Measurements from ENCODE around the gene SPATA31D1. TPM values are rescaled to one million over a fixed set of nuclear protein-coding genes. Genes with fewer than 3 reads are reported as not detected.

SPATA31D1 gene
- total and polyA plus RNA-seq, 10 donors, result not detected

DNA sequence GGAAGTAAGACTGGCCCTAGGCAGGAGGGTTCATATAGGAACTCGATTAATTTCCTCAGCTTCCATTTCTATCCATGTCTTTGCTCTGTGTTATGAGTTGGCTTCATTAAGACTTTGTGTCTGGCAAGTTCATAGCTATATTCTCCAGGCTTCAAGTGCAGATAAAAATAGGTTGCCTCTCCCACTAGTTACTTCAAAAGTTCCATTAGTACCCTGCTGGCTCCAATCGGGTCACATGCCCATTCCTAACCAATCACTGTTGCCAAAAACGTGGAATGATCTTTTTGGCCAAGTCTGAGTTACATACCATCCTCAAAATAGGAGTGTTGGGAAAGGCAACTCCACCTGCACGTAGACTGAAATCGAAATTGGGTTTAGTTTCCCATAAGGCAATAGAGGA lies 13.8 kb upstream of the SPATA31D1 start:
- H3K9me3 ChIP-seq, result peaks cover 0 to 27% (median 12%) of the 10 kb centered on the region in 8 donors
- no peak for DNase-seq
- no peak overlapping the region for H3K4me3 ChIP-seq
- no peak overlapping the region for H3K27ac ChIP-seq
- no peaks in the 10 kb centered on the region for H3K27me3 ChIP-seq (replicated peaks in 1 of 7)
- WGBS, 5 donors, result 77 to 89% (median 78%) methylated on average over 5 of the region's 5 CpGs
- no peaks in the 10 kb centered on the region for H3K4me1 ChIP-seq
- no peak for TF ChIP-seq POLR2A (IDR thresholded peaks at IDR 0.05)
- TF ChIP-seq, protein P1, sequence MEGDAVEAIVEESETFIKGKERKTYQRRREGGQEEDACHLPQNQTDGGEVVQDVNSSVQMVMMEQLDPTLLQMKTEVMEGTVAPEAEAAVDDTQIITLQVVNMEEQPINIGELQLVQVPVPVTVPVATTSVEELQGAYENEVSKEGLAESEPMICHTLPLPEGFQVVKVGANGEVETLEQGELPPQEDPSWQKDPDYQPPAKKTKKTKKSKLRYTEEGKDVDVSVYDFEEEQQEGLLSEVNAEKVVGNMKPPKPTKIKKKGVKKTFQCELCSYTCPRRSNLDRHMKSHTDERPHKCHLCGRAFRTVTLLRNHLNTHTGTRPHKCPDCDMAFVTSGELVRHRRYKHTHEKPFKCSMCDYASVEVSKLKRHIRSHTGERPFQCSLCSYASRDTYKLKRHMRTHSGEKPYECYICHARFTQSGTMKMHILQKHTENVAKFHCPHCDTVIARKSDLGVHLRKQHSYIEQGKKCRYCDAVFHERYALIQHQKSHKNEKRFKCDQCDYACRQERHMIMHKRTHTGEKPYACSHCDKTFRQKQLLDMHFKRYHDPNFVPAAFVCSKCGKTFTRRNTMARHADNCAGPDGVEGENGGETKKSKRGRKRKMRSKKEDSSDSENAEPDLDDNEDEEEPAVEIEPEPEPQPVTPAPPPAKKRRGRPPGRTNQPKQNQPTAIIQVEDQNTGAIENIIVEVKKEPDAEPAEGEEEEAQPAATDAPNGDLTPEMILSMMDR (IDR thresholded peaks at IDR 0.05 in 8 of 11, conservative IDR thresholded peaks at IDR 0.05 in 3 of 11), result no peak
- TF ChIP-seq POLR2AphosphoS5 (IDR thresholded peaks at IDR 0.05), result no peak
- intact Hi-C loops (cut with DNase I; ENCODE audit: low total_unique reads), result no loop called here
- no peaks in the 10 kb centered on the region for H3K36me3 ChIP-seq

DNA sequence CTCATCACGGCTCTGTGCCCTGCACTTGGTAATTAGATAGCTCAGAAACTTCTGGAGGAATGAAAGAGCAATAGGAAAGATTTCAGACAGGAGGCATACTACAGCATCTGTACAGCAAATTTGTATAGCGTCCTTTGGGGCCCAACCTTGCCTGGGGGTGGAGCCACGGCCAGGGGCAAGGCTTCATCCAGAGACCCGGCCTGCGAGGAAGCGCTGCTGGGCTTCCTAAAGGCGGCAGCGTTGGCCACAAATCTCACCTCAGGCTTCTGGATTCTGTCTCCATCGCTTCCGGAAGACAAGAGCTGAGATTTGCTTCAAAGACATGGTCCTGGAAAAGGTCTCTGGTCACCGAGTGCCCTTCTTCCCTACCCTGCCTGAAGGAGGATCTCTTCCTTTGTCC lies 12.2 kb upstream of the SPATA31D1 start:
- H3K36me3 ChIP-seq, result no peaks in the 10 kb centered on the region
- no peaks in the 10 kb centered on the region for H3K27me3 ChIP-seq (replicated peaks in 1 of 7)
- TF ChIP-seq, protein P1 (IDR thresholded peaks at IDR 0.05 in 8 of 11, conservative IDR thresholded peaks at IDR 0.05 in 3 of 11), result no peak
- TF ChIP-seq POLR2AphosphoS5 (IDR thresholded peaks at IDR 0.05) (no peak), POLR2A (IDR thresholded peaks at IDR 0.05) (no peak)
- no peak overlapping the region for H3K27ac ChIP-seq
- intact Hi-C loops (cut with DNase I; ENCODE audit: low total_unique reads), result no loop called here
- no peaks in the 10 kb centered on the region for H3K4me1 ChIP-seq
- WGBS, 5 donors, result 84 to 96% (median 93%) methylated on average over 11 of the region's 11 CpGs
- peaks cover 0 to 27% (median 12%) of the 10 kb centered on the region in 8 donors for H3K9me3 ChIP-seq
- no peak overlapping the region for H3K4me3 ChIP-seq
- no peak for DNase-seq

- Histone ChIP-seq H3K4me1 (no peaks in the 10 kb centered on the region), H3K27me3 (replicated peaks in 1 of 7) (no peaks in the 10 kb centered on the region)
Observed at GRCh38 chr9:81979196-81979595, 9.4 kb upstream of the SPATA31D1 start.

DNA sequence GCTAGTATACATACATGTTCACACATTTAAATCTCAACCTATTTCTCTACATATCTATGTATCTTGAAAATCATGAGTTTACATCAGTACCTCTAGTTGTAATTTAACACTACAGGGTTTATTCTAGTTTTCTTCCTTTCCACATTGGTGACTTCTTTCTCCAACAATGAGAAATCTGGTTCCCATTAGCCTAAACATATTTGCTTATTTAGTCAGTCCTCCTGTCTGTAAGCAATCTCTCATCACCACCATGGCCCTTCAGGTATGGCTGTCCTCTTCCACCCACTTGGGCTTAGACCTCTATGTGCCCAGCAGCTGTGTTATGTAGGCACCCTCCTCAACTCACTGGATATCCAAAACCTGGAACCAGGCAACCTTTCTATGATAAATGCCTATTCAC lies 8.0 kb upstream of the SPATA31D1 start:
- Histone ChIP-seq H3K4me3 (no peak overlapping the region), H3K36me3 (no peaks in the 10 kb centered on the region), H3K27me3 (replicated peaks in 1 of 7) (no peaks in the 10 kb centered on the region), H3K27ac (no peak overlapping the region), H3K4me1 (no peaks in the 10 kb centered on the region), H3K9me3 (peaks cover 0 to 11% (median 4%) of the 10 kb centered on the region in 8 donors)
- no peak for DNase-seq
- TF ChIP-seq, protein P1 (IDR thresholded peaks at IDR 0.05 in 8 of 11, conservative IDR thresholded peaks at IDR 0.05 in 3 of 11), result no peak
- TF ChIP-seq POLR2AphosphoS5 (IDR thresholded peaks at IDR 0.05), result no peak
- TF ChIP-seq POLR2A (IDR thresholded peaks at IDR 0.05), result no peak
- intact Hi-C loops (cut with DNase I; ENCODE audit: low total_unique reads), result no loop called here

More at GRCh38 chr9:81979196-81979595, 9.4 kb upstream of the SPATA31D1 start:
- Histone ChIP-seq H3K27ac (no peak overlapping the region), H3K9me3 (peaks cover 0 to 16% (median 4%) of the 10 kb centered on the region in 8 donors), H3K36me3 (no peaks in the 10 kb centered on the region), H3K4me3 (no peak overlapping the region)
- intact Hi-C loops (cut with DNase I; ENCODE audit: low total_unique reads), result no loop called here
- 57 to 64% (median 63%) methylated on average over 2 of the region's 2 CpGs for WGBS, 5 donors
- no peak for DNase-seq
- TF ChIP-seq, protein P1 (IDR thresholded peaks at IDR 0.05 in 8 of 11, conservative IDR thresholded peaks at IDR 0.05 in 3 of 11), result no peak
- TF ChIP-seq POLR2AphosphoS5 (IDR thresholded peaks at IDR 0.05), result no peak
- no peak for TF ChIP-seq POLR2A (IDR thresholded peaks at IDR 0.05)
